B cell (primary cell): ENCODE results near the gene TMEM266. TPM values are rescaled to one million over a fixed set of nuclear protein-coding genes. Genes with fewer than 3 reads are reported as not detected.

Experiments used
- ATAC-seq: fragments of 200-7000 bp; cut with Tn5 transposase; one replicate; pipeline ENCODE4 v1.10.0; 2021; ENCODE audit warnings: low read depth, mild to moderate bottlenecking, moderate number of reproducible peaks, moderate library complexity
- CTCF ChIA-PET: fragments of 350-600 bp; sonication (Branson Sonifier 250); formaldehyde crosslinking; loops from one replicate; lab custom pipeline; 2021; ENCODE audit warnings: antibody characterized with exemption, inconsistent platforms; lab: Charles Lee
- POLR2A ChIA-PET: fragments of 350-600 bp; sonication (Branson Sonifier 250); formaldehyde crosslinking; loops from one replicate; lab custom pipeline; 2021; ENCODE audit warnings: antibody characterized with exemption; lab: Charles Lee
- DNase-seq: peaks from one replicate; pipeline ENCODE4 v3.0.0; 2013
- H2AFZ ChIP-seq: 2 replicates; pipeline ENCODE4 v1.6.1; 2012; ENCODE audit warnings: mild to moderate bottlenecking, low read depth, low read length; ENCODE audit not compliant: insufficient read depth, poor library complexity, severe bottlenecking
- H3K27ac ChIP-seq, 2 donors: 1 replicate in 1 of 2; 2 replicates in 1 of 2; pipeline ENCODE4 v1.5.1; 2012 to 2013; ENCODE audit warnings: low read length in 2 of 2, mild to moderate bottlenecking in 2 of 2, moderate library complexity in 1 of 2
- H3K27me3 ChIP-seq, 4 experiments: fragments of 200-600 bp in 1 of 4; sonication (generic) in 1 of 4; replicated peaks in 1 of 4; 1 replicate in 2 of 4; 2 replicates in 2 of 4; pipeline versions ENCODE4 v1.6.1 to v1.7.0; 2013 to 2016; ENCODE audit warnings: low read length in 3 of 4, mild to moderate bottlenecking in 2 of 4, mixed read lengths in 1 of 4, moderate library complexity in 1 of 4; ENCODE audit not compliant: insufficient read depth in 4 of 4, control insufficient read depth in 3 of 4; ENCODE audit errors: control extremely low read depth in 1 of 4
- H3K36me3 ChIP-seq, 2 experiments: replicated peaks in 1 of 2; 1 replicate in 1 of 2; 2 replicates in 1 of 2; pipeline versions ENCODE4 v1.6.1 to v1.7.1; 2013; ENCODE audit warnings: low read length in 1 of 2; ENCODE audit not compliant: insufficient read depth in 2 of 2, control insufficient read depth in 1 of 2; ENCODE audit errors: control extremely low read depth in 1 of 2, extremely low read depth in 1 of 2
- H3K4me1 ChIP-seq, 2 donors: fragments of 200-600 bp in 1 of 2; sonication (generic) in 1 of 2; 1 replicate in 1 of 2; 2 replicates in 1 of 2; pipeline versions ENCODE4 v1.5.1 to v1.6.1; 2013 to 2017; ENCODE audit warnings: low read length in 2 of 2; ENCODE audit not compliant: control insufficient read depth in 2 of 2, insufficient read depth in 2 of 2
- H3K4me2 ChIP-seq: replicated peaks from 2 replicates; pipeline ENCODE3; 2012; ENCODE audit warnings: mild to moderate bottlenecking, low read depth, low read length; ENCODE audit not compliant: poor library complexity, severe bottlenecking
- H3K4me3 ChIP-seq, 5 experiments: fragments of 200-600 bp in 1 of 5; sonication (generic) in 1 of 5; 1 replicate in 3 of 5; 2 replicates in 2 of 5; pipeline versions ENCODE4 v1.5.1 to v1.7.0; 2011 to 2016; ENCODE audit warnings: low read length in 4 of 5, mild to moderate bottlenecking in 4 of 5, low read depth in 2 of 5, control low read depth in 1 of 5, moderate library complexity in 1 of 5; ENCODE audit not compliant: insufficient read depth in 1 of 5; ENCODE audit errors: control extremely low read depth in 1 of 5, extremely low read depth in 1 of 5
- H3K79me2 ChIP-seq: fragments of 200-600 bp; sonication (generic); one replicate; pipeline ENCODE4 v1.6.0; 2016; ENCODE audit warnings: low read length; ENCODE audit not compliant: control insufficient read depth, insufficient read depth
- H3K9ac ChIP-seq: fragments of 200-600 bp; sonication (generic); 2 replicates; pipeline ENCODE4 v1.6.1; 2017; ENCODE audit warnings: mild to moderate bottlenecking, low read length, moderate library complexity
- H3K9me3 ChIP-seq, 3 donors: one replicate each; pipeline versions ENCODE4 v1.6.1 to v1.7.1; 2013; ENCODE audit warnings: low read length in 2 of 3; ENCODE audit not compliant: control insufficient read depth in 2 of 3, insufficient read depth in 1 of 3; ENCODE audit errors: control extremely low read depth in 1 of 3
- H4K20me1 ChIP-seq: 2 replicates; pipeline ENCODE4 v1.6.0; 2012; ENCODE audit warnings: mild to moderate bottlenecking, low read length; ENCODE audit not compliant: insufficient read depth, control insufficient read depth, poor library complexity, severe bottlenecking
- H3K27ac Mint-ChIP-seq: one replicate; pipeline ENCODE4 v1.8.0; 2021; ENCODE audit warnings: mixed read lengths
- H3K27me3 Mint-ChIP-seq: one replicate; pipeline ENCODE4 v1.8.0; 2021; ENCODE audit warnings: mixed read lengths
- H3K4me1 Mint-ChIP-seq: one replicate; pipeline ENCODE4 v1.8.0; 2021; ENCODE audit warnings: mixed read lengths
- H3K4me3 Mint-ChIP-seq: one replicate; pipeline ENCODE4 v1.8.0; 2021; ENCODE audit warnings: mixed read lengths
- H3K9me3 Mint-ChIP-seq: one replicate; pipeline ENCODE4 v1.8.0; 2022; ENCODE audit warnings: mixed read lengths; ENCODE audit not compliant: insufficient read depth
- EZH2 ChIP-seq: IDR thresholded peaks from 2 replicates; pipeline ENCODE4 v1.6.1; 2012; ENCODE audit warnings: borderline replicate concordance, low read depth, mild to moderate bottlenecking, moderate library complexity, low read length; ENCODE audit not compliant: insufficient read depth, poor library complexity, severe bottlenecking
- WGBS: methylation state at CpG from one replicate; pipeline ENCODE4 v1.1.5; 2013; ENCODE audit warnings: missing lambda C conversion rate; ENCODE audit not compliant: insufficient coverage; 5-methylcytosine and 5-hydroxymethylcytosine counted together
- intact Hi-C: fragments of 100-400 bp; cut with micrococcal nuclease; formaldehyde crosslinking; loops from one replicate; pipeline ENCODE4 v1.10.0; 2022
- polyA plus RNA-seq: library from polyadenylated mRNA; depleted of rRNA; stranded (reverse); fragments of >200 nt; gene quantifications from 2 replicates; pipeline ENCODE4 v1.2.3, GENCODE V29; 2012
- total RNA-seq, 2 donors: library from RNA; stranded (reverse); fragments of 120-200 nt in 1 of 2; gene quantifications; 1 replicate in 1 of 2; 2 replicates in 1 of 2; pipeline versions ENCODE4 v1.2.3 to v1.2.4, GENCODE V29; 2013 to 2022
- TF ChIP-seq, protein P1 (sequence below): fragments of 200-600 bp; IDR thresholded peaks from one replicate; pipeline ENCODE4 v1.8.0; 2022; ENCODE audit warnings: antibody characterized with exemption, mild to moderate bottlenecking

TMEM266 gene
- total and polyA plus RNA-seq, 2 donors (not counting 1 experiment from before 2014, with no cell fraction given): not detected

DNA sequence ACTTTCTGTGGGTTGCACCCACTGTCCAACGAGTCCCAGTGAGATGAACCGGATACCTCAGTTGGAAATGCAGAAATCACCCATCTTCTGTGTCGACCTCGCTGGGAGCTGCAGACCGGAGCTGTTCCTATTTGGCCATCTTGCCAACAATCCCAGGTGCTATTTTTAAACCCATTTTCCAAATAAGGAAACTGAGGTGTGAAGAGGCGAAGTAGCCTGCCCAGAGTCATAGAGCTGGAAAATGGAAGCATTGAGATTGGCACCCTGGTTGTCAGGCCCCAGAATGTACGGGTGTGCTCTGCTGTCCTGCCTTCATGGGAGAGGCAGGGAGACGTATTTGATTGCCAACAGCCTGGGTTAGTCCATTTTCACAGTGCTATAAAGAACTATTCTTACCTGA is 39.6 kb downstream of the TMEM266 start:
- Histone ChIP-seq H3K36me3 (no peaks in the 10 kb centered on the region), H4K20me1 (no peaks in the 10 kb centered on the region), H3K27ac (no peak overlapping the region), H3K79me2 (no peaks in the 10 kb centered on the region), H3K27me3 (peaks cover 0 to 11% (median 3%) of the 10 kb centered on the region in 4 experiments), H3K4me1 (no peaks in the 10 kb centered on the region), H2AFZ (no peak overlapping the region), H3K4me3 (no peak overlapping the region), H3K4me2 (no peak overlapping the region), H3K9me3 (no peaks in the 10 kb centered on the region), H3K9ac (no peak overlapping the region)
- CTCF ChIA-PET: no interaction called here
- WGBS: 100% methylated on average over 3 of the region's 8 CpGs
- DNase-seq (no peak), ATAC-seq (no peak)
- Mint-ChIP-seq H3K9me3 (no peaks in the 10 kb centered on the region), H3K27me3 (peaks cover 59% of the 10 kb centered on the region), H3K4me3 (no peak overlapping the region), H3K4me1 (no peaks in the 10 kb centered on the region), H3K27ac (no peak overlapping the region)
- intact Hi-C loops: no loop called here
- POLR2A ChIA-PET: no interaction called here
- TF ChIP-seq, protein P1, sequence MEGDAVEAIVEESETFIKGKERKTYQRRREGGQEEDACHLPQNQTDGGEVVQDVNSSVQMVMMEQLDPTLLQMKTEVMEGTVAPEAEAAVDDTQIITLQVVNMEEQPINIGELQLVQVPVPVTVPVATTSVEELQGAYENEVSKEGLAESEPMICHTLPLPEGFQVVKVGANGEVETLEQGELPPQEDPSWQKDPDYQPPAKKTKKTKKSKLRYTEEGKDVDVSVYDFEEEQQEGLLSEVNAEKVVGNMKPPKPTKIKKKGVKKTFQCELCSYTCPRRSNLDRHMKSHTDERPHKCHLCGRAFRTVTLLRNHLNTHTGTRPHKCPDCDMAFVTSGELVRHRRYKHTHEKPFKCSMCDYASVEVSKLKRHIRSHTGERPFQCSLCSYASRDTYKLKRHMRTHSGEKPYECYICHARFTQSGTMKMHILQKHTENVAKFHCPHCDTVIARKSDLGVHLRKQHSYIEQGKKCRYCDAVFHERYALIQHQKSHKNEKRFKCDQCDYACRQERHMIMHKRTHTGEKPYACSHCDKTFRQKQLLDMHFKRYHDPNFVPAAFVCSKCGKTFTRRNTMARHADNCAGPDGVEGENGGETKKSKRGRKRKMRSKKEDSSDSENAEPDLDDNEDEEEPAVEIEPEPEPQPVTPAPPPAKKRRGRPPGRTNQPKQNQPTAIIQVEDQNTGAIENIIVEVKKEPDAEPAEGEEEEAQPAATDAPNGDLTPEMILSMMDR: no peak
- no peak for TF ChIP-seq EZH2

GRCh38 chr15:76100361-76100760 is 40.6 kb downstream of the TMEM266 start:
- ATAC-seq: no peak

More at GRCh38 chr15:76100361-76100760, 40.6 kb downstream of the TMEM266 start:
- H3K27ac ChIP-seq: no peak overlapping the region
- H3K9me3 Mint-ChIP-seq: no peaks in the 10 kb centered on the region
- no peak for DNase-seq
- intact Hi-C loops: no loop called here
- no peak overlapping the region for H3K27ac Mint-ChIP-seq
- H3K36me3 ChIP-seq: no peaks in the 10 kb centered on the region
- H3K79me2 ChIP-seq: no peaks in the 10 kb centered on the region
- H4K20me1 ChIP-seq: no peaks in the 10 kb centered on the region
- no peak overlapping the region for H3K4me3 Mint-ChIP-seq
- TF ChIP-seq EZH2: no peak
- TF ChIP-seq, protein P1: no peak
- POLR2A ChIA-PET: no interaction called here
- no peaks in the 10 kb centered on the region for H3K4me1 ChIP-seq
- no peaks in the 10 kb centered on the region for H3K9me3 ChIP-seq
- no peak overlapping the region for H3K4me2 ChIP-seq
- H3K27me3 ChIP-seq: peaks cover 0 to 11% (median 3%) of the 10 kb centered on the region in 4 experiments
- H3K4me1 Mint-ChIP-seq: no peaks in the 10 kb centered on the region
- 80% methylated on average over 1 of the region's 2 CpGs for WGBS
- H3K27me3 Mint-ChIP-seq: peaks cover 58% of the 10 kb centered on the region
- CTCF ChIA-PET: interaction anchor here (1.1 kb wide), 1 partner anchor 39 kb away, joined by 3 read pairs; no protein-coding TSS in a partner anchor
- no peak overlapping the region for H3K9ac ChIP-seq
- H3K4me3 ChIP-seq: no peak overlapping the region
- H2AFZ ChIP-seq: no peak overlapping the region
